ENCODE data around the gene DIO3.
"Not testable (repeated sequence)": the region's sequence is repeated elsewhere in the genome, so short reads cannot be mapped to it uniquely, and the experiment has no call there.

The DIO3 gene

DNA sequence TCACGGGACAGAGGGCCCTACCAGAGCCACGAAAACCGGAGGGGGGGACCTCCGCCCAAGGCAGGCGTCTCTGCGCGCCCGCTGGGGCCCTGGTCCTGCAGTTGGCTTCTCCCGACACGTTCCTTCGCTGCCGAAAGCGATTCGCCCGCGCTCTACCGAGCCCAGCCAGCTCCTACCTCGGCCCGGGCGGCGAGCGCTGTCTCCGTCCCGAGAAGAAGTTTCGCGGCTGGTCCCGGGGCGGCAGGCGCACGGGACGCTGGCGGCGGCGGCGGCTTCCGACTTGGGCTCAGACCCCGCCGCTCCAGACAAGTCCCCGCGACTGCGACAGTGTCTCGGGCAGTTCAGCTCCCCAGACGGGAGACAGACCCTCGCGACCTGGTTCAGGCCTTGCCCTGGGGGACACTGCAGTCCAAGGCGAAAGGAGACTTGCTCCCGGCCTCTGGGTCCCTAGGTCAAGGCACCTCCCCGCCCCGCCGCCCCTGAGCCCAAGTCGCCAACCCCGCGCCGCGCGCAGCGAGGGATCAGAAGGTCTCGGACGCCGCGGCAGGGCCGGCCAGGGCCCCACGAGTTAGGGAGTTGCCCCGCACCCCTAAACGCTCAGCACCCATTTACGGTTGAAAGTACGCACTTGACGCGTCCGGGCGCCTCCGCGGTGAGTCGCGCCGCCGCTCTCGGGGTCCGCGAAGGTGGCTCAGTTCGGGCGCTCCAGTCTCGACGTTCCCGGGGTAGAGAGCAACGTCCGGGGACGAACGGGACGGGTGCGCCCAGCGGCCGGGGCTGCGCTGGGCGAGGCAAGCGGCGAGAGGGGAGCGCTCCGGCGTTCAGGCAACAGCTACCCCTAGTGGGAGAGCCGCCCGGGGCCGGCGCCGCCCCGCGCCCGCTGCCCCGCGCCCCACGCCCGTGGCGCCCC, 1.4 kb upstream of the DIO3 start:
- DNase-seq (ENCODE audit: insufficient read length, low spot score) = no peak

GRCh38 chr14:101560534-101561113, 671 bp upstream of the DIO3 start:
- FAIRE-seq = no peak
- no peak for DNase-seq (ENCODE audit: insufficient read length, low spot score)

More for the DNA sequence above, 1.4 kb upstream of the DIO3 start:
- FAIRE-seq = no peak
- TF ChIP-seq POLR2A (IDR thresholded peaks at IDR 0.05; ENCODE audit: low read depth, low read length) = no peak

GRCh38 chr14:101561897-101562490, 699 bp downstream of the DIO3 start:
- no peak for DNase-seq (ENCODE audit: insufficient read length, low spot score)
- TF ChIP-seq POLR2A (IDR thresholded peaks at IDR 0.05; ENCODE audit: low read depth, low read length) = no peak
- FAIRE-seq = no peak

More at GRCh38 chr14:101560534-101561113, 671 bp upstream of the DIO3 start:
- no peak for TF ChIP-seq POLR2A (IDR thresholded peaks at IDR 0.05; ENCODE audit: low read depth, low read length)

- no peak for TF ChIP-seq POLR2A (IDR thresholded peaks at IDR 0.05; ENCODE audit: low read depth, low read length)
- DNase-seq (ENCODE audit: insufficient read length, low spot score) (no peak), FAIRE-seq (no peak)
These were observed 1.5 kb downstream of the DIO3 start for GRCh38 chr14:101562659-101563351.

GRCh38 chr14:101563352-101563653, 2.0 kb downstream of the DIO3 start:
- TF ChIP-seq POLR2A (IDR thresholded peaks at IDR 0.05; ENCODE audit: low read depth, low read length) = no peak
- DNase-seq (ENCODE audit: insufficient read length, low spot score) (no peak), FAIRE-seq (no peak)

GRCh38 chr14:101563654-101564443, 2.6 kb downstream of the DIO3 start:
- FAIRE-seq (no peak), DNase-seq (ENCODE audit: insufficient read length, low spot score) (no peak)
- no peak for TF ChIP-seq POLR2A (IDR thresholded peaks at IDR 0.05; ENCODE audit: low read depth, low read length)

GRCh38 chr14:101564444-101564776, 3.1 kb downstream of the DIO3 start:
- DNase-seq (ENCODE audit: insufficient read length, low spot score) = no peak
- no peak for TF ChIP-seq POLR2A (IDR thresholded peaks at IDR 0.05; ENCODE audit: low read depth, low read length)
- FAIRE-seq = no peak

DNA sequence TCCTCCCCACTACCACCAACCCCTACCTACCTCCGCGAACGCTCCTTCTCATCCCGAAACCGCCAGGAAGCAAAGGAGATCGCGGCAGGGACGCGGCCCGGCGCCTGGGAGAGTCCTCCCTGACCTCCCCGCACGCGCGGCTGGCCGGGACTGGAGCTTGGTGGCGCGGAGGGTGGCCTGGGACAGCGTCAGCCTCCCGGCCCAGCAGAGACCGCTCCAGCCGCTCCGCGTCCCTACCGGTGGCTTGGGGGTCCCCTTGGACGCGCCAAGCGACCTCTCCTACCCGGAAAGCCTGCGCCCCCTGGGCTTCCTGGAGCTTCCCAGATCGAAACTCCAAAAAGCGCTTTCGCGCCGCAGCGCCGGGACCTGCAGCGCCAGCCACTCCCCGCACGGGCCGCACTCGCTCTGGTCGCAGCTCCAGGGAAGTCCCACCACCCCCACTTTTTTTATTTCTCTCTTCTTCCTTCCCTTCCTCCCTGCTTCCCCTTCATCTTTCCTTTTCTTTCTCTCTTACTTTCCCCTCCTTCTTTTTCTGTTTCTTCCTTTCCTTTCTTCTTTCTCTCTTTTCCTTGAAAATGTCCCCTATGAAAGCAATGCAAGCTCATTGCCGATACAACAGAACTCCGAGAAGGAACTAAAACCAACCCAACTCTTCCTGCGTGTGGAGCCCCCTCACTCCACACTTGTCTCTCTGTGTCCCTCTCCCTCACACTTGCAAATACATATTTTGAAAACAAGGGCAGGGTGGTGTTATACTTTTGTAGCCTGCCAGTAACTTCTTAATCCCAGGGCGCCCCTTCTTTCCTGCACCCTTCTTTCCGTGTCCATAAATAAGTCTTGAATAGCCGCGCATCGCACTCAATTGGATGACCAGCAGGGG, 3.8 kb downstream of the DIO3 start:
- FAIRE-seq = no peak
- no peak for DNase-seq (ENCODE audit: insufficient read length, low spot score)
- no peak for TF ChIP-seq POLR2A (IDR thresholded peaks at IDR 0.05; ENCODE audit: low read depth, low read length)

GRCh38 chr14:101567252-101567651, 6.0 kb downstream of the DIO3 start:
- FAIRE-seq (no peak), DNase-seq (ENCODE audit: insufficient read length, low spot score) (no peak)
- no peak for TF ChIP-seq POLR2A (IDR thresholded peaks at IDR 0.05; ENCODE audit: low read depth, low read length)

DNA sequence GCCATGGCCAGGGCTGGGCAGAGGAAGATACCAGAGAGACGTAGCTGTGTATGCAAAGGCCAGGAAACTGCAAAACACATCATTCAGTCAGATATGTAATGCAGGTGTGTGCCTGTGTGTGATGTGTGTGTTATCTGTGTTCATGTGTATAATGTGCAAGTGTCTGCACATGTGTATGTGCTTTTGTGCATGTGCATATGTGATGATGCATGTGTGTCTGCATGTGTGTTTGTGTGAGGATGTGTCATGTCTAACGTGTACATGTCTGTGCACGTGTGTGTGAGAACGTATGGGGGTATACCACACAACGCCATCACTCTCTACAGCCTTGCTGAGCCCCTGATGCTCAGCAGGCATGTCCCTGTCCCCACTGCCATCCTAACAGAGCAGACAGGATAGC, 9.7 kb downstream of the DIO3 start:
- no peak for TF ChIP-seq POLR2A (IDR thresholded peaks at IDR 0.05; ENCODE audit: low read depth, low read length)
- DNase-seq (ENCODE audit: insufficient read length, low spot score) = no peak
- no peak for FAIRE-seq

GRCh38 chr14:101572526-101572925, 11.2 kb downstream of the DIO3 start:
- DNase-seq (ENCODE audit: insufficient read length, low spot score); FAIRE-seq: not testable (repeated sequence)

- no peak for TF ChIP-seq POLR2A (IDR thresholded peaks at IDR 0.05; ENCODE audit: low read depth, low read length)
- FAIRE-seq = no peak
- no peak for DNase-seq (ENCODE audit: insufficient read length, low spot score)
These were observed 12.0 kb downstream of the DIO3 start for GRCh38 chr14:101573289-101573688.

GRCh38 chr14:101575581-101575980, 14.3 kb downstream of the DIO3 start:
- DNase-seq (ENCODE audit: insufficient read length, low spot score) (no peak), FAIRE-seq (no peak)
- TF ChIP-seq POLR2A (IDR thresholded peaks at IDR 0.05; ENCODE audit: low read depth, low read length) = no peak

Measured in H54 (cell line).